HG03469 (cell line): ENCODE results near the gene AMER3.

Source experiments
- ATAC-seq: cut with Tn5 transposase; IDR thresholded peaks from one replicate; pipeline ENCODE4 v1.9.1; 2021; ENCODE audit warnings: mild to moderate bottlenecking, moderate library complexity, moderate number of reproducible peaks; ENCODE audit not compliant: unreplicated experiment

Gene AMER3

DNA sequence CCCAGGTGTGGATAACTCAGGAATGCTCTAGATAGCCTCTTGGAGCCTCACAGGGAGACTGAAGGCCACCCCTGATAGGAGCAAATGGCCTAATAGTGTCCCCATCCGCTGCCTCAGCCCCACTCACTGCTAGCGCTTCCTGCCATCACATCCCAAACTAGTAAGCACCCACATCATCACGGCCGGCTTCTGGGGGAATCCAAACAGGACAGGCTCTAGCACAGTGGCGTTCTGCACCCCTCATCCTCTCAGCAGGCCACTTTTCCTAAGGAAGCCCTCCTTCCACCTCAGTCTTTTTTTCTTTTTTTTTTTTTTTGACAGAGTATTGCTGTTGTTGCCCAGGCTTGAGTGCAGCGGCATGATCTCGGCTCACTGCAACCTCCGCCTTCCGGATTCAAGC lies 6.3 kb upstream of the AMER3 start:
- no peak for ATAC-seq

DNA sequence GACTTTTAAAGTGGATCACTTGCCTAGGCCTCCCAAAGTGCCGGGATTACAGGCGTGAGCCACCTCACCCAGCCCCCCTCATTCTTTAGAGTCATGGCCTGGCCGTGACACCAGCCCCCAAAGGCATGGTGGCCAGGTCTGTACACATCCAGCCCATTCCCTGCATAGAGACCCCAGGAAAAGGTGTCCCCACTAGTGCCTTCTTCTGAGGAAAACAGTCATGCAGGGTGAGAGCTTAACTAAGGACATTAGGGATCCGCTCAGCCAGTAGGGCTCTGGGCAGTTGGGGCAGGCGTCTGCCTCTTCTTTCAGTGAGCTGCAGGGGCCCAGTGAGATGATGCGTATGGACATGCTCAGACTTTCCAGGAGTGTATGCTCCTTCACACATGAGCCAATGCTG lies 5.7 kb upstream of the AMER3 start:
- ATAC-seq, result no peak

DNA sequence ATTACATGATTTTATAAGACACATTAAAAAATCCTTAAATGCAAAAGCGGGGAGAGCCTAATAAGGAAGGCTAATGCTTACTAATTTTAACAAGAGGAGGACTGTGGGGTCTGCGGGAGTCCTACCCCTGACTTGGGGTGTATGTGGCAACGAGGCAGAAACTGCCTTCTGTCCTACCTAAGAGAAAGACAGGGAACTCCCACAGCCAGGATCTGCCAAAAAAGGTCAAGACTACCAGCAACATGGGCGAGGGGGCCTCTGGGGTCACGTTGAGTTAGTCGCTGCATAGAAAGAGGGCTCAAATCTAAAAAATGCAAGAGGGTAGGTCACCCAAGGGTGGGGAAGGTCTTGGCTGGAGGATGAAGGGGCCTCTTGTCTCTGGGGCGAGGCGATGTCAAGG lies 529 bp upstream of the AMER3 start:
- no peak for ATAC-seq

DNA sequence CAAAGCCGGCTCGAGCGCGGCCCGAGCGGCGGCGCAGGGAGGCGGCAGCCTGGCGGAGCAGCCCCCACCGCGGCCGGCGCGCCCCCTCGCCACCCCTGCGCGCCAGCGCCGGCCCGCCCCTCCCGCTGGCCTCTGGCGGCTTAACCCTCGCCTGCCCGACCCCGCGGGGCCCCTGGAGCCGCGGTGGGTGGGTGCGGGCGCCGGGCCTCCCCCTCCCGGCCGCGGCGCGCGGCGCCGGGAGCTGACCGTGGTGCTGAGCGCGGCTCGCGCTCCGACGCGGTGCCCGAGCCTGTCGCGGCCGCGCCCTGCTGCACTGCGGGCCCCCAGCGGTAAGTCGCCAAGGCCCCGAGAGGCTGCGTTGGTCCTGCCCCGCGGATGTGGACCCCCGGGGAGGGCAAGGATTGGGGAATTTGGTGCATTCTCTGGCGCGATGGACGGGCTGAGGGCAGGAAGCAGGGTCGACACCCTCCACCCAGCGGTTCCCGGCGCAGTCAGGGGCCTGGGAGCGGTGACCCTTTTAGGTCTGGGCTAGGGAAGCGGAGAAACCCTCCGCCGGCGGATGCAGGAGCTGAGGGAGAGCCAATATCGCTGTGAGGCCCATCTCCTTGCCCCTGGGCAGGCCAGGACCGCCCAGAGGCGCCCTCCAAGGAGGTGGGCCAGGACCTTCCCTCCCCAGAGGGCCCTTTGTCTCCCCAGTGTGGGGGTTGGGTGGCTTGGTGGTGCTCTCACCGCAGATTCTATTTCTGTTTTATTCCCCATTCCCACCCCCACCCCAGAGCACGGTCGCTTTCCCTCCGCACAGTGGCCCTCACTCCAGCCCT lies 923 bp downstream of the AMER3 start:
- ATAC-seq, result no peak

DNA sequence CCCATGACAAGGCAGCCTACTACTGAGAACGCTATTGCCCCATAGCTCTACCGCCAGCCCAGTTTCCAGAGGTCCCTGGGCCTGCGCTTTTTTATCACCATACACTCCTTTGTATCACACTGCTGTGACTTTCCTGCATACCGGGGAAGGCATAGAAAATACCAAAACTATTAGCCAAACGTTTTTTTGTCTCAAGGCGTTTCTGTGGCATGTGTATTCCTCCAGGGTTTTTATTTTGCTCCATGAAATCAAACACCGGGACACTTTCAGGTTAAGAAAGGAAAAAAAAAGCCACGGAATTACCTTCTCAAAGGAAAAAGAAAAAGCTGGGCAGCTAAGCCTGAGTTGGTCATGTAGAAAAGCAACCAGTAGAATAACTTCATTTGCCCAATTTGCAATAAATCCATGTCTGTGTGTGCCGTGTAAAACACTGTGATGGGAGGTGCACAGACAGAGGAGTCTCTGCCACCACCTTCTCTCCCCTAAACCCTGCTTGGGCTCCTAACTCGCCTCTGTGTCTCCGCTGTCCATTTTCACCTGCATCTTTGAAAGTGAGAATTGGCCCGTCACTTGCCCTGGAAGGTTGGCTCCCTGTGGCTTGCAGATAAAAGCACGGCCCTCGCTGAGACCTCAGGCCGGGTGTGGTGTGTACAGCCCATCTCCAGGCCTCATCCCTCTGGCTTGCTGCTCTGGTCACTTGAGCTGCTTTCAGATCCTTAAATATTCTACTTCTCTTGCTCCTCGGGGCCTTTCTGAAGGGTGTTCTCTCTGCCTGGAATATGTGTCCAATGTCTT lies 1.7 kb downstream of the AMER3 start:
- ATAC-seq, result no peak

DNA sequence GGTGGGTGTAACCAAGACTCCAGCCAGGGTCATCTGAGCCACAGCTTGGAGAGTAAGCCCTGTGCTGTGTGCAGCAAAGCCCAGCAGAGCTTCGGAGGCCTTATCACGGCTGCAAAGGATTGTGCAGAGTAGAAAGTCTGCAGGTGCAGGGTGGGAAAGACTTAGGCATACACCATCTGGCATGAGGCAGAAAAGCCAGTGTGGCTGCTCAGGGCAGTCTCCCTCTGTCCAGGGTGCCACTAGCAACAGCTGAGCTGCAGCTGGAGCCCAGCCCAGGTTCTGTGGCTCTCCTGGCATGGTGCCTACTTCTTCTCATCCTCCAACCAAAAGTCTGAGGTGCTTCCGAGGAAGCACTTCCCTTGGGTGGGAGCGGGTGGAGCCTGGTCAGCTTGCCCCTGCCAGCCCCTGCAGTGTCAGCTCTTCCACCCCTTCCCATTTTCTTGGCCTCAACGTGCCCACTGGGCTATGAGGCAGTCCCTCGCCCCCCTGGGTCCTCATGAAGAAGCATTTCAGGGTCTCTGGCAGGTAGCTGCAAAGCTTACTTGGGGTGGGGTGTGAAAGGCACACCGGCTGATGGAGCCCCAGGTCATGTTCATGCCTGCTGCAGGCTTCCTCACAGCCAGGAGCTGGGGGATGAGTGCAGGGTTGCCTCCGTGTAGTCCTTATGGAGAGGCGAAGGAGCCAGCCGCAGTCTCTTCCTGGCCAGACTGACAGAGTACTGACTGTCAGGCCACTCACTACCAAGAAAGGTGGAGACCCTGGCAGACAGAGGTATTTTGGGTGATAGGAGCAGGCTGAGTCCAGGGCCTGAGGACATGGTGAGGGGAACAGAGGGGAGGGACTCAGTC lies 4.8 kb downstream of the AMER3 start:
- ATAC-seq, result no peak

DNA sequence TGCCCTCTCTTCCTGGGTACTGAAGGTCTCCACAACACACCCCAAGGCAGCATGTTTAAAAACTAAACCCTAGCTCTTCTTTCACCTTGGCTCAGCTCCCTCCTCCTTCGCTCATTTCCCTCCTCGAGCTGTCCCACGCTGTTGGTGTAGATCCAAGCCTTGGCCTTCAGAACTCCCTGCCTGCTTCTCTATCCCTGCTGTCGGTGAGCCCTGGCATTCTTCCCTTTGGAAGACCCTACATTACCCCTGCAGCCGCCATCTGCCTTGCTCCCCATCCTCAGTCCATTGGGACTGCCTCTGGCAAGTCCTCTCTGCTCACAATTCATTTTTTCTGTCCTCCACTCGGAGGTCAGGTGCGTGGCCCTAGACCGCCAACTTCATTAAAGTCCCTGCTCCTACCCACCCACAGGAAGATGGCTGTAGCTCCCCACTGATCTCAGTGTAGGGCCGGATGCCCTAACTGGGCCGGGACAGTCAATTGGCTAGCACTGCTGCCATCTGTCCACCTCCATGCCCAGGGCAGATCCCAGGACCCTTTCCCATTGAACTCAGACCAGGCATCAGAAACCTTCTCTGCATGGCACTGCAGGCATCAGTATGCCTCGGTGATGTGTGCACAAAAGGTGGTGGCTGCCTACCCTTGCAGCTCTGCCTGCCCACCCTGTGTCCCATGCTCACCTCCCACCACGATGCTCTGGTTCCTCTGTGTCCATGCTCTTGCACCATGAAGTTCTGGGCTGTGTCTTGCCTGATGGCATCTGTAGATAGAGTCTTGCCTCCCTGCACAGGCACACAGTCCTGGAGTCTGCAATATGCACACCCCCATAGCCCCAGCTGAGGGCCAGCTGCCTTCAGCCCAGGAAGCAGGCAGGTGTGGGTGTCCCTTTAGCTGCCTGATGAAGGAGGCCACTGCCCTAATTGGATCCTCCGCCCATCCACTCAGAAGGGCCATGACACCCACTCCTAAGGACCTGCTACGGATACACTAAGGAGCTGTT lies 5.7 kb downstream of the AMER3 start:
- no peak for ATAC-seq

DNA sequence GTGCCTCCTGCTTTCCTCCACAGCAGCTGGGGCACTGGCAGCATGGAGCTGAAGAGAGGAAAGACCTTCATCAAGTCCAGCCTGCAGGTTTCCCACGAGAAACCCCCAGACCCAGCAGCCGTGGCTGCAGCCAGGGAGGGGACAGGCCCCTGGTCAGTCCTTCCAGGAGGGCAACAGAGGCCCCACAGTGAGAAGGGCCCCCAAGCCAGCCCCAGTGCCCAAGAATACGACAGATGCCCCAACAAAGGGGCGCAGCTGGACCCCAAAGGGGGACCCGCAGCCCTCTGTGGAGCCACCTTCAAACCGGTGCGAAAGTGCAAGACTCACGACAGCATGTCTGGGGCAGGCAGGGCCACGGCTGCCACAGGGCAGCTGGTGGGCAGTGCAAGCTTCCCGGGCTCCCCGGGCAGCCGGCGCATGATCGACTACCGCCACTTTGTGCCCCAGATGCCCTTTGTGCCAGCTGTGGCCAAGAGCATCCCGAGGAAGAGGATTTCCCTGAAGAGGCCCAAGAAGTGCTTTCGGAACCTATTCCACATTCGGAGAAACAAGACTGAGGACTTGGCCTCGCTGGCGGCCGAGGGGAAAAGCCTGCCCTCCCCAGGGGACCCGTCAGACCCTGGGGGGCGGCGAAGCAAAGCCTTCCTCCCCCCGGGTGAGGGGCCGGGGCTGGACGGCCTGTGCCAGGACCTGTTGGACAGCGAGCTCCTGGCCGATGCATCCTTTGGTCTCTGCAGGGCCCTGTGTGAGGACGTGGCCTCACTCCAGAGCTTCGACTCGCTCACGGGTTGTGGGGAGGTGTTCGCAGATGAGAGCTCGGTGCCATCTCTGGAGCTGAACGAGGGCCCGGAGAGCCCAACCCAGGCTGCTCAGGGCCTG lies 6.9 kb downstream of the AMER3 start:
- ATAC-seq, result no peak

DNA sequence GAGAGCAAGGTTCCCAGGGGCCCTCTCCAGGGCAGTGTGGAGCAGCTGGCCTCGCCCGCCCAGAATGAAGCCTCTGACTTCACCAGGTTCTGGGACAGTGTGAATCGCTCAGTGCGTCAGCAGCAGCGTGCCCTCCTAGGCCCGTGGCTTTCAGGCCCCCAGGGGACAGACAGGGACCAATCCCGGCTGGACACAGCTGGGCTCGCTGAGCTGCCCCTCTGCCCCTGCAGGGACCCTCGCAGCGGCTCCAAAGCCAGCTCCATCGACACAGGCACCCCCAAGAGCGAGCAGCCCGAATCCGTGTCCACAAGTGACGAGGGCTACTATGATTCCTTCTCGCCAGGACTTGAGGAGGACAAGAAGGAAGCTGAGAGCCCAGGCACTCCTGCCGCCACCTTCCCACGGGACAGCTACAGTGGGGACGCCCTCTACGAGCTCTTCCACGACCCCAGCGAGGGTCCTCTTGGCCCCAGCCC lies 7.6 kb downstream of the AMER3 start:
- ATAC-seq, result no peak

DNA sequence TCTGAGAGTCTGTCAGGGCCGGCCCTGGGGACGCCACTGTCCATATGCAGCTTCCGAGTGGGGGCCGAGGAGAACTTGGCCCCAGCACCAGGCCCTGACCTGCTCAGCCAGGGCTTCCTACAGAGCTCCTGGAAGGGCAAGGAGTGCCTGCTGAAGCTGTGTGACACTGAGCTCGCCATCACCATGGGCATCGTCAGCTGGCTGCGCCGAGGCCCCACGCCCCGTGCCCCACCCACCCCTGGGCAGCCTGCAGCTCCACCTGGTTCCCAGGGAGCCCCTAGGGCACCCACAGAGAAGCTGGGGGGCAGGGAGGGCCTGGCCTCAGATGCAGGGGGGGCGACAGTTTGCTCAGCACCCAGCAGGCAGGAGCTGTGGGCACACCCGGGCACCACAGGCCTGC lies 8.1 kb downstream of the AMER3 start:
- no peak for ATAC-seq

DNA sequence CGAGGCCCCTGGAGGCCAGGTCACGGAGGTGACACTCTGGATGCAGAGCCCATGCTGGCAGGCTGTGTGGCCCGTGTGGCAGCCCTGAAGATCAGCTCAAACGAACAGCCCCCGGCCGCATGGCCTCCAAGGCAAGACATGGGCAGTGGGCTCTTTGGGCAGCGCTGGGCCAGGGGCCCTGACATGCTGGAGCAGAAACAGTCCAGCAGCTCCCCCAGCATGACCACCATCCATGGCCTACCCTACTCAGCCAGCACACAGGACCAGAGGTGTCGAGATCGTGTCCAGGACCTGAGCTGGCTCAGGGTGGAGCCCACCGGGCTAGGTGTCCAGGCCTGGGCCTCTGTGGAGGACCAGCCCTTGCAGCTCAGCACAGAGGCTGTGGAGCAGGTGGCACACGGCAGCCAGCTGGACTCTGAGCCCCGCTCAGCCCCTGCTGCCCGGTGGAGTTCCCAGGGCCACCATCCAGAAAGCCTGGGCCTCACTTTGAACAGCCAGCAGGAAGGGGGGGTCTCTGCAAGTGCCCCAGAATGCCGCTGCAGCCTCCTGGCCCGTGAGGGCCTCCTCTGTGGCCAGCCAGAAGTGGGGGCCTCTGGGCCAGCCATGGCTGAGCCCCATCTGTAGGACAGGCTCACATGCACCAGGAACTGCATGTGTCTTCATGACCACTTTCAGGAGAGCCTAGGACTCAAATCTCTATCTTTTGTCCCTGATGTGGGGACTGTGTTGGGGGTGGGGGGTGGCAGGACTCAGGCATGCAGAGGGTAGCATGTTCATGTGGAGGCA lies 8.9 kb downstream of the AMER3 start:
- ATAC-seq, result no peak

DNA sequence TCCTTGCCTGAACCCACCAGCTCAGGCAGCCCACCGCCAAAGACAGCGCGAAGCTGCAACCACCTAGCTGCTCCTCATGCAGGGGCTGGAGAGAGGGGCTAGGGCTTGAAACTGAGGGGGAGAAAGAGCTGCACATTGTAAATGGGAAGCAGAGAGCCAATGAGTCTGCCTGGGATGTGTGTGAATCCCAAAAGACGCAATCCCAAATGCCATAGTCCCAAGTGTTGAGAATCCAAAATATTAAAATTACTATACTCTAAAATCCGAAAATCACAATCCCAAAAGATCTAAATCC lies 9.4 kb downstream of the AMER3 start:
- ATAC-seq, result no peak

DNA sequence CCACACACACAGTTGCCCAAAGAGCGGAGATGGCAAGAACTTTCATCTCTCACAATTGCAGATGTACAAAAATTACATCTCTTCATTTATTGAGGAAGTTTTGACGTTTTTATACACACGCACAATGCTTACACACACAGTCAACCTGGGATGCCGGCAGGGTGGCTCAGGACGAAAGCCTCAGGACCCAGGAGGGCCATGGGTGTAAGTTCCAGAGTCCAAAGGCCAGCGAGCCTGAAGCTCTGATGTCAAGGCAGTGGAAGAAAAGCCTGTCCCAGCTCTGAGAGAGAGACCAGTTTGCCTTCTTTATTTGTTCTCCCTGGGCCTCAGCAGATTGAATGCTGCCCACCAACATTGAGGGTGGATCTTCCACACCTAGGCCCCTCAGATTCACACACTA lies 10.1 kb downstream of the AMER3 start:
- ATAC-seq, result no peak

DNA sequence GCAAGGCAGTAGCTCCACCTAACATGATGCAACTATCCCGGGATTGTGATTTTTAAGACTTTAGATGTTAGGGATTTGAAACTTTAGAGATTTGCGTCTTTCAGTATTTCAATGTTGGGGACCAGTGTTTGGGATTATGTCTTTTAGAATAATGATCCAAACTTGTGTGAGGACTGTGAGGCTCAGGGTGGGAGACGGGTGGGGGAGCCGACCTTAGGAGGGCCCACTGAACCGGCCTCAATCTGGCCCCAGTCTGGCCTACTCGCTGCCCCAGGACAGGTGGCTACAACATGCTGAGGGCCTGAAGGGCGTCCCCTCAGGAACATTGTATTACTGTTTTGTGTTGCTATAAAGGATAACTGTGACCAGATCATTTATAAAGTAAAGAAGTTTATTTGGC lies 10.7 kb downstream of the AMER3 start:
- ATAC-seq, result no peak

DNA sequence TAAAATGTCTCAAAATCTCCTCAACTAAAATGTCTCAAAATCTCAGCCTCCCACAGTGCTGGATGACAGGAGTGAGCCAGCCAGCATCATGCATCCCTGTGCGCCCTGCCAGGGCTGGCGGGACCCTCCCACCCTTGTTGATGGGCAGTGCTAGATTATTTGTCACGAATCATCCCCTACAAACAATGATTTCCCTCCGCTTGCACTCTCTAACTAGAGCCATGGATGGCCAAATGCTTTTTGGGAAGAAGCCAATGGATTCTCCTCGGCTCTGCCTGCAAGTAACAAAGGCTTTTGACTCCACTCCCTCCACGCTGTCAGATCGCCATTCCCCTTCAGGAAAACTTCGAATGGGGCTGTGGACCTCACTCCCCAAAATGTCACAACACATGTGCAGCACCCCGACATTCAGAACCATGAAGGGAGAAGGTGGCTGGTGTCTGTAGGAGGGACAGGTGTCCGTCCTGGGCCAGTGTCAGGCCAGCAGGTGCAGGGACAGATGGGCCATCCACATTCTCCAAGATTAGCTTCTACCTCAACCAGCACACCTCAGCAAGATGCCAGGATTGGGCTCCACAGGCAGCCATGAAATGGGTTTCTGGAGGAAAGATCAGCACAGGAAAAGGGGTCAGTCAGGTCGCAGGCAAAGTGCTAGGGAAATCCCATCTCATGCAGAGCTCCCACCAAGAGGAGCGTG lies 11.5 kb downstream of the AMER3 start:
- no peak for ATAC-seq

DNA sequence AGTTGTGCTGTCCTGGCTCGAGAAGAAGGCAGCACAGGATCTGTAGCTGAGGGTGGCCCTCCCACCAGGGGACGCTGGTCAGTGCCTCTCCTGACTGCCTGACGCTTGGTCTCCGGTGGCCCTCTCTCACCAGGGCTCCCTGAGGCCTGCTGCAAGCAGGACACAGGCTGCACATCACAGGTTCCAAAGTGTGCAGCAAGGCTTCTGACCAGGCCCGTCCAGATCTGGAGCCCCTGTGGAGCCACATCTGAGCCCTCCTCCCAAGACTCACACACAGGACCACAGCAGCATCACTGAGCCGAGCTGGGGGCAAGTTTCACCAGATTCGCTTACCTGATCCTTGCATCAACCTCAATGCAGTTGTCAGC lies 12.1 kb downstream of the AMER3 start:
- ATAC-seq, result no peak

DNA sequence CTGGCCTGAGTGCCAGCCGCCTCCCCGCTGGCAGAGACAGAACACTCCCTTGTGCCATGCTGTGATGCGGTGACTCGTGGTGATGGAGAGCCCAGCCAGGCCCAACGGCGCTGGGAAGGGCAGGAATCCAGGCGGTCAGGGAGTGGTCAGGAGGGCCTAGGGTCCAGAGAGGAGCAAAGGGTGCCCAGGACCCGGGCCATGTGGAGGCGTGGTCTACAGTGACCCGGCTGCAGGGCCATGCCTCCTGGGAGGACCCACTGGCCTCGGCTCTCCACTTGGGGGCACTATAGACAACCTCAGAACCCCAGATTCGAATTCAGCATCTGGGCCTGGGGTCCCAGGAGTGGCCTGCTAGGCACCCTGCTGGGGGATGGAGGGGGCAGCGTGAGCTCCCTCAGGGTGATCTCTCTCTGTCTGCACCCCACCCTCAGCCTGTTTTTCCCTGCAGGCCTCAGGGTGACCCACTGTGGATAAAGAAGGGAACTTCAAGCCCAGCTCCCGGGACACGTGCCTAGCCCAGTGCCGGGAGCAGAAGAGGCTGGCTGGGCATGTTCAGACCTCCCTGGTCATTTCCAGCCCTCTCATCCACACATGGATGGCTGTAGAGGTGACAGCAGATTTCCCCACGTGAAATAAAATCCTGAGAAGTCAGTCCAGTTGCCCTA lies 13.0 kb downstream of the AMER3 start:
- ATAC-seq, result no peak
